Measurements from ENCODE around the gene FZD8.

DNA sequence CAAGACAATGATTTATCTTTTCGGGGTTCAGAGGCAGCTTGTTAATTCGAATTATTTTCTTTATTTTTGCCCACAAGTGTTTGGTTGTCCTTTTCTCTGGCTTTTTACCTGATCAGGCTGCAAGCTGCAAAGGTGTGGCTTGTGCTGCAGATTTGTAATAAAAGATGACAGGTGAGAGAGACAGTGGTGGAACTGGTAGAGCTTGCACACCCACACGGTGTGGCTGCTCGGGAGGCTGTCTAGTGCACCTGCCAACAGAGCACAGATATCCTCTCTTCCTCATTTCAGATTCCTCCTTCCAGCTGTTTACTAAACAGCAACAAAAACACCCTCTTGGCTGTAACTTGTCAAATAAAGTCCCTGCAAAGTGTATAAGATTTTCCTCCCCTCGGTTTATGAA is 27.8 kb downstream of the FZD8 start:
- TF ChIP-seq ZNF138 (tag by site-specific recombination; IDR thresholded peaks at IDR 0.05; ENCODE audit: borderline replicate concordance) (no peak), ZBTB1 (tag by site-specific recombination; IDR thresholded peaks at IDR 0.05) (no peak), MEIS1 (CRISPR knock-in tag; IDR thresholded peaks at IDR 0.05; ENCODE audit: borderline replicate concordance) (no peak), ZNF791 (tag by site-specific recombination; IDR thresholded peaks at IDR 0.05) (no peak), ZNF549 (tag by site-specific recombination; IDR thresholded peaks at IDR 0.05) (no peak), ZFP69B (tag by site-specific recombination; IDR thresholded peaks at IDR 0.05) (no peak), ZFP41 (tag by site-specific recombination; IDR thresholded peaks at IDR 0.05; ENCODE audit: borderline replicate concordance) (no peak), ZNF362 (tag by site-specific recombination; IDR thresholded peaks at IDR 0.05) (no peak), ZEB2 (tag by site-specific recombination; IDR thresholded peaks at IDR 0.05) (no peak)
- TF ChIP-seq, protein P1, sequence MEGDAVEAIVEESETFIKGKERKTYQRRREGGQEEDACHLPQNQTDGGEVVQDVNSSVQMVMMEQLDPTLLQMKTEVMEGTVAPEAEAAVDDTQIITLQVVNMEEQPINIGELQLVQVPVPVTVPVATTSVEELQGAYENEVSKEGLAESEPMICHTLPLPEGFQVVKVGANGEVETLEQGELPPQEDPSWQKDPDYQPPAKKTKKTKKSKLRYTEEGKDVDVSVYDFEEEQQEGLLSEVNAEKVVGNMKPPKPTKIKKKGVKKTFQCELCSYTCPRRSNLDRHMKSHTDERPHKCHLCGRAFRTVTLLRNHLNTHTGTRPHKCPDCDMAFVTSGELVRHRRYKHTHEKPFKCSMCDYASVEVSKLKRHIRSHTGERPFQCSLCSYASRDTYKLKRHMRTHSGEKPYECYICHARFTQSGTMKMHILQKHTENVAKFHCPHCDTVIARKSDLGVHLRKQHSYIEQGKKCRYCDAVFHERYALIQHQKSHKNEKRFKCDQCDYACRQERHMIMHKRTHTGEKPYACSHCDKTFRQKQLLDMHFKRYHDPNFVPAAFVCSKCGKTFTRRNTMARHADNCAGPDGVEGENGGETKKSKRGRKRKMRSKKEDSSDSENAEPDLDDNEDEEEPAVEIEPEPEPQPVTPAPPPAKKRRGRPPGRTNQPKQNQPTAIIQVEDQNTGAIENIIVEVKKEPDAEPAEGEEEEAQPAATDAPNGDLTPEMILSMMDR (tag by site-specific recombination; IDR thresholded peaks at IDR 0.05) = no peak
- TF ChIP-seq, protein P2, sequence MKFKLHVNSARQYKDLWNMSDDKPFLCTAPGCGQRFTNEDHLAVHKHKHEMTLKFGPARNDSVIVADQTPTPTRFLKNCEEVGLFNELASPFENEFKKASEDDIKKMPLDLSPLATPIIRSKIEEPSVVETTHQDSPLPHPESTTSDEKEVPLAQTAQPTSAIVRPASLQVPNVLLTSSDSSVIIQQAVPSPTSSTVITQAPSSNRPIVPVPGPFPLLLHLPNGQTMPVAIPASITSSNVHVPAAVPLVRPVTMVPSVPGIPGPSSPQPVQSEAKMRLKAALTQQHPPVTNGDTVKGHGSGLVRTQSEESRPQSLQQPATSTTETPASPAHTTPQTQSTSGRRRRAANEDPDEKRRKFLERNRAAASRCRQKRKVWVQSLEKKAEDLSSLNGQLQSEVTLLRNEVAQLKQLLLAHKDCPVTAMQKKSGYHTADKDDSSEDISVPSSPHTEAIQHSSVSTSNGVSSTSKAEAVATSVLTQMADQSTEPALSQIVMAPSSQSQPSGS (tag by site-specific recombination; IDR thresholded peaks at IDR 0.05; ENCODE audit: low read depth) = no peak
- TF ChIP-seq, protein P3, sequence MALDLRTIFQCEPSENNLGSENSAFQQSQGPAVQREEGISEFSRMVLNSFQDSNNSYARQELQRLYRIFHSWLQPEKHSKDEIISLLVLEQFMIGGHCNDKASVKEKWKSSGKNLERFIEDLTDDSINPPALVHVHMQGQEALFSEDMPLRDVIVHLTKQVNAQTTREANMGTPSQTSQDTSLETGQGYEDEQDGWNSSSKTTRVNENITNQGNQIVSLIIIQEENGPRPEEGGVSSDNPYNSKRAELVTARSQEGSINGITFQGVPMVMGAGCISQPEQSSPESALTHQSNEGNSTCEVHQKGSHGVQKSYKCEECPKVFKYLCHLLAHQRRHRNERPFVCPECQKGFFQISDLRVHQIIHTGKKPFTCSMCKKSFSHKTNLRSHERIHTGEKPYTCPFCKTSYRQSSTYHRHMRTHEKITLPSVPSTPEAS (tag by site-specific recombination; IDR thresholded peaks at IDR 0.05) = no peak
